Stimulated activated CD8-positive, alpha-beta memory T cell treated with anti-CD3 and anti-CD28 coated beads, Interleukin-7, amount 100 ng/mL, for 48 hours (primary cell): ENCODE results near the gene LRBA.
"Not testable (repeated sequence)": the region's sequence is repeated elsewhere in the genome, so short reads cannot be mapped to it uniquely, and the experiment has no call there.

Experiments
- DNase-seq, 2 donors: peaks; one replicate each; pipeline ENCODE4 v3.0.0-alpha.2; 2020; ENCODE audit warnings: low read depth in 1 of 2; ENCODE audit errors: extremely low read depth in 1 of 2

LRBA gene, protein sequence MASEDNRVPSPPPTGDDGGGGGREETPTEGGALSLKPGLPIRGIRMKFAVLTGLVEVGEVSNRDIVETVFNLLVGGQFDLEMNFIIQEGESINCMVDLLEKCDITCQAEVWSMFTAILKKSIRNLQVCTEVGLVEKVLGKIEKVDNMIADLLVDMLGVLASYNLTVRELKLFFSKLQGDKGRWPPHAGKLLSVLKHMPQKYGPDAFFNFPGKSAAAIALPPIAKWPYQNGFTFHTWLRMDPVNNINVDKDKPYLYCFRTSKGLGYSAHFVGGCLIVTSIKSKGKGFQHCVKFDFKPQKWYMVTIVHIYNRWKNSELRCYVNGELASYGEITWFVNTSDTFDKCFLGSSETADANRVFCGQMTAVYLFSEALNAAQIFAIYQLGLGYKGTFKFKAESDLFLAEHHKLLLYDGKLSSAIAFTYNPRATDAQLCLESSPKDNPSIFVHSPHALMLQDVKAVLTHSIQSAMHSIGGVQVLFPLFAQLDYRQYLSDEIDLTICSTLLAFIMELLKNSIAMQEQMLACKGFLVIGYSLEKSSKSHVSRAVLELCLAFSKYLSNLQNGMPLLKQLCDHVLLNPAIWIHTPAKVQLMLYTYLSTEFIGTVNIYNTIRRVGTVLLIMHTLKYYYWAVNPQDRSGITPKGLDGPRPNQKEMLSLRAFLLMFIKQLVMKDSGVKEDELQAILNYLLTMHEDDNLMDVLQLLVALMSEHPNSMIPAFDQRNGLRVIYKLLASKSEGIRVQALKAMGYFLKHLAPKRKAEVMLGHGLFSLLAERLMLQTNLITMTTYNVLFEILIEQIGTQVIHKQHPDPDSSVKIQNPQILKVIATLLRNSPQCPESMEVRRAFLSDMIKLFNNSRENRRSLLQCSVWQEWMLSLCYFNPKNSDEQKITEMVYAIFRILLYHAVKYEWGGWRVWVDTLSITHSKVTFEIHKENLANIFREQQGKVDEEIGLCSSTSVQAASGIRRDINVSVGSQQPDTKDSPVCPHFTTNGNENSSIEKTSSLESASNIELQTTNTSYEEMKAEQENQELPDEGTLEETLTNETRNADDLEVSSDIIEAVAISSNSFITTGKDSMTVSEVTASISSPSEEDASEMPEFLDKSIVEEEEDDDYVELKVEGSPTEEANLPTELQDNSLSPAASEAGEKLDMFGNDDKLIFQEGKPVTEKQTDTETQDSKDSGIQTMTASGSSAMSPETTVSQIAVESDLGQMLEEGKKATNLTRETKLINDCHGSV (N-terminal part only)

GRCh38 chr4:151014521-151015458, at the start of gene LRBA:
TSS of gene LRBA (minus strand) at chr4:151015284. CDS start at chr4:151014642, 642 bp downstream.
- DNase-seq = peak; percentile 70 to 86

GRCh38 chr4:151063143-151063542, 48.1 kb upstream of the LRBA start:
- DNase-seq = not testable (repeated sequence)

DNA sequence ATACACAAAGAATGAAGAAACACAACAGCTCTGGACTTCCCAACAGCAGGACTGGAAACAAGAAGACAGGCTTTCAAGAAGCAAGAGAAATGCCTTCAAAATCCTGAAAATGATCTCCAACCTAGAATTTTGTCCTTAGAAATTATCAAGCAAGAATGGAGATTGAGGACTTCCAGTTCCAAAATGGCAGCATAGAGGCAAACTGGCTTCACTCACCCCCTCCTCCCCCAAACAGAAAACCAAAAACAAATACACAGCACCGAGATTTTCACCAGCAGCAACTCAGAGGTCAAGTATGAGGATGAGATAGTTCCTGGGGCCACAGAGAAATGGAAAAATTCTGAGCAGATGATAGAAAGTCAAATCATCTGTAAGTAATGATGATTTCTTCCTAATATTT, 40.5 kb upstream of the LRBA start:
- DNase-seq = no peak

GRCh38 chr4:151052785-151053184, 37.7 kb upstream of the LRBA start:
- DNase-seq = no peak

GRCh38 chr4:151049430-151049884, 34.4 kb upstream of the LRBA start:
- DNase-seq = no peak

GRCh38 chr4:151048913-151049312, 33.8 kb upstream of the LRBA start:
- DNase-seq = no peak

DNA sequence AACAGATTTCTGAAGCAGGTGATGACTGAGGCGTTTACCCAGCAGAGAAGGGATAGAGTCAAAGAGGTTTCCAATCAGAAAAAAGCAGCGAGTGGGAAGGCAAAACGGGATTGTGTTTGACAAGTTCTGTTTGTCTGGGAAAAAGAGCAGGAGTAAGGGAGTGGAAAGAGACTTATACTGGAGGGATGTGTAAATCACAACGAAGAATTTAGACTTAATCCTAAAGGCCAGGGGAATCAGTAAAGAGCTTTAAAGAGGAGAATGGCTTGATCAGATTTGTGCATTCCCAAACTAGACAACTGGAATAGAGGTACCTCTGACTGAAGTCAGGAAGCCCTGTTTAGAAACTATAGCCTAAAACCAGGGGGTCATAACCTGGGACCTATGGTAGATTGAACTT, 31.5 kb upstream of the LRBA start:
- DNase-seq = no peak

DNA sequence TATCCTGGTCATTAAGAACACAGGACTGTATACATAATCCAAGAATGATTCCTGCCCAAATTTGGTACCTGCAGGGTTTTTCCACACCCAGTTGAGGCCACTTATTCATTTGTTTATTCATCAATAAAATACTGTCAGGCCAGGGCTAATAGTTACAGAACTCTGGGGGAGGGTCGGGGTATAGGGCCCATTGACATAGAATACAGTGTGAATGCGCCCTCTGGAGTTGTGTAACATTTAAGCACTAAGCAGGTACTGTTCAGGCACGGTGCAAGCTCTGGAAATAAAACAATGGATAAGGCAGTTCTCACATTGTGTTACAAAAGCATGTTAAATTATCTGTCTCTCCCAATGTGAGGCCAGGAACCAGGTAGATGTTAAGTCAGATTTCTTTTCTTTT, 30.8 kb upstream of the LRBA start:
- DNase-seq = no peak

- no peak for DNase-seq
These were observed 28.9 kb upstream of the LRBA start for GRCh38 chr4:151043803-151044515.

DNA sequence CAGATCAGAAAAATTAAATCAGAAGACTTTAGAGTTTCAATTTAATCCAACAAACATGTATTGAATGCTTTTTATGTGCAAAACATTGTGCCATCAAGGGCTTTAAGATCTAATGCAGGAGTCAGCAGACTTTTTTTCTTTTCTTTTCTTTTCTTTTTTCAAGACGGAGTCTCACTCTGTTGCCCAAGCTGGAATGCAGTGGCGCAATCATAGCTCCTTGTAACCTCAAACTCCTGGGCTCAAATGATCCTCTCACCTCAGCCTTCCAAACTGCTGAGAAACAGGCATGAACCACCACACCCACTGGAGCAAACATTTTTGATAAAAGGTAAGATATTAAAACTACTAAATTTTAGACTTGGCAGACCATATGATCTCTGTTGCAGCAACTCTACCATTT, 24.6 kb upstream of the LRBA start:
- DNase-seq = no peak

- DNase-seq = no peak
These were observed 23.5 kb upstream of the LRBA start for GRCh38 chr4:151038452-151039157.

DNA sequence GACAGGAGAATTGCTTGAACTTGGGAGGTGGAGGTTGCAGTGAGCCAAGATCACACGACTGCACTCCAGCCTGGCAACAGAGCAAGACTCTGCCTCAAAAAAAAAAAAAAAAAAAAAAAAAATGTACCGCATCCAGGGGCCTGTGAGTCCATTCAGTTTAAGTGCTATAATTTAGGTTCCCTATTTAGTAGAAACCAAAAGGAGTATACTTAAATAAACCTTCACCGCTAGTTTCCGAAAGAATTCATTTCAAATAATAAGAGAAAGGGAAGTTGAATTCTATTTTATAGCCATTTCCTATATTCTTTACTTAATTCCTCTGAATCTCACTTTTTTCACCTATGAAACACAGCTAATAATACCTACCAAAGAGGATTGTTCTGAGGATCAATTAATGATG, 20.8 kb upstream of the LRBA start:
- no peak for DNase-seq

DNA sequence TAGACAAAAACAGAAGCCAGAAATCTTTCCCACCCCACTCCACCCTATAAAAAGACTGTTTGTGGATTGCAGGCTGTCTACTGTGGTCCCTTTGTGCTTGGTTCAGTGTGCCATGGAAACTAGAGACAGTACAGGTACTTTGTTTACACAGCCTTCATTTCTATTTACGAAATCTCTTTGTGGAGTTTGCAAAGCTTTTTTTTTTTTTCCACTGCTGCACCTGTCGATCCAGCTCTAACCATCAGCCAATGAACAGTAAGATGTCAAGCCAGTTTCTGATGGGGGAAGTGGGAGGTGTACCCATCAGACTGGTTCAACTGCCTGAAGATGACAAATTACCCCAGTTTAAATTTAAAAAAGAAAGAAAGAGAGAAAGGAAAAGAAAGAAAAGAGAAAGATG, 20.2 kb upstream of the LRBA start:
- no peak for DNase-seq

DNA sequence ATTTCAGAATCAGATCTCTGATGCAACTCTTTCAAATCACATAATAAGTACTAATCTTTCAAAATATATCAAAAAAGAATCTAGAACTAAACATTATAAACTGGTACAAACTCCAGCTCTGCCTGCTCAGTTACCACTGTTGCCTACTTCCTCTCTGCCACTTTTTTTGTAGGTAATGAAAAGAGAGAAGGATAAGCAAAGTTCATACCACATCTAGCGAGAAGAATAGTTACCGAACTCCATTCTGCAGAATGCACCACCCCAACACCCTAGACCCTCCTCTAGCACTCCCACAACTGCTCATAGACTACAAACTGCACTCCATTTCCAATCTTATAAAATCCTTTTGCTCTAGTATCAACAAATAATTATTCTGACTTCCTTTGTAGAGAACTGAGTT, 19.7 kb upstream of the LRBA start:
- DNase-seq = no peak

DNA sequence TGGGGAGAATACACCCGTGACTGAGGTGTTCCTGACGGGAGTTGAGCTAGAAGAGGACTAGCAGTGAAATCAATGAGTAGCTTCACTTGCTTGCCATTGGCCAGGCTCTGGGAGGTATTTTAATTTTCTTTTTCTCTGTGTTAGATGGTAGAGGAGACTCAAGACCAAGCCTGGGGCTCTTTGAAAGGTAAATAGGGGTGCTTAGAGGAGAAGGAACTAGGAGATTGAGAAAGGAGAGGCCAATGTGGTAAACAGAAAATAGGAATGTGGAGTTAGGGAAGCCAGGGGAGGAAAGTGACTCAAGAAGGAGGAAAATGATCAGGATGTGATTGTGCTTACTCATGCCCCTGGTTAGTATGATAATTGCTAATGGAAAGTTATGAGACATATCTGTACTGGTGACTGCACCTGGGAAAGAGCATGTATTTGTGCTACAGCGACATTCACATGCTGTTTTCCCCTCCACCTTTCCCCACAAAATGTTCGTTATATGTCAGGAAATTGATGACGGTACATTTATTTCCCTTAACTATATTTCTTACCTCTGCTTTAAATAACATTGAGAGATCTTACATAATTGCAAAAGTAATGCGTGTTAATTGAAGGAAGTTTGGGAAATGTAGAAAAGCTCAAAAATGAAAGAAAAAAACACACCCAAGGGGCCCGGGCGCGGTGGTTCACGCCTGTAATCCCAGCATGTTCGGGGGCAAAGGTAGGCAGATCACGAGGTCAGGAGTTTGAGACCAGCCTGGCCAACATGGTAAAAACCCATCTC, 16.9 kb upstream of the LRBA start:
- DNase-seq = no peak

DNA sequence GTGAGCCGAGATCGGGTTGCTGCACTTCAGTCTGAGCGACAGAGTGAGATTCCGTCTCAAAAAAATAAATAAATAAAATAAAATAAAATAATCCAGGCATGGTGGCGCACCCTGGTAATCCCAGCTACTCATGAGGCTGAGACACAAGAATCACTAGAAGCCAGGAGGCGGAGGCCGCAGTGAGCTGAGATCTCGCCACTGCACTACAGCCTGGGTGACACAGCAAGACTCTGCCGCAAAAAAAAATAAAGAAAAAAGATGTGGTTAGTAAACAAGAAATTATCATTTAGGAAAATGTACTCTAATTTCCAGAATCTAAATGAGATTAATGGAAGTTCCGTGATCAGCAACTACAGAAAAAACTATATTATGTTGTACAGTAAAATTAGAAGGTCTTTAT, 14.5 kb upstream of the LRBA start:
- DNase-seq = no peak

DNA sequence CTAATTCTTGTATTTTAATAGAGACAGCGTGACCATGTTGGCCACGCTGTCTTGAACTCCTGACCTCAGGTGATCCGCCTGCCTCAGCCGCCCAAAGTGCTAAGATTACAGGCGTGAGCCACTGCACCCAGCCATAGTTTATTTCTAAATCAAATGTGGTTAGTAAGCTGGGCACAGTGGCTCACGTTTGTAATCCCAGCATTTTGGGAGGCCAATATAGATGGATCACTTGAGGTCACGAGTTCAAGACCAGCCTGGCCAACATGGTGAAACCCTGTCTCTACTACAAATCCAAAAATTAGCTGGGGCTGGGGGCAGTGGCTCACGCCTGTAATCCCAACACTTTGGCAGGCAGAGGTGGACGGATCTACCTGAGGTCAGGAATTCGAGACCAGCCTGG, 13.9 kb upstream of the LRBA start:
- DNase-seq = not testable (repeated sequence)

DNA sequence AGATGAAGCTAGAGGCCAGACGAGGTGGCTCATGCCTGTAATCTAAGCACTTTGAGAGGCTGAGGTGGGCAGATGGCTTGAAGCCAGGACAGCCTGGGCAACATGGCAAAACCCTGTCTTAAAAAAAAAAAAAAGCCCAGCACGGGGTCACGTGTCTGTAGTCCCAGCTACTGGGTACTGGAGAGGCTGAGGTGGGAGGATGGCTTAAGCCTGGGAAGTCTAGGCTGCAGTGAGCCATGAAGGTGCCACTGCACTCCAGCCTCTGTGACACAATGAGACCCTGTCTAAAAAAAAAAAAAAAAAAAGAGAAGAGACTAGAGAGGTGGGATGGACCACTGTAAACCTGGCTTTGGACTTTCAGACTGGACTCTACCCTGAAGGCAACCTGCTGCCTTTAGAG, 10.7 kb upstream of the LRBA start:
- DNase-seq = no peak
